H1 (cell line): ENCODE results near the gene SLC6A20. TPM values are rescaled to one million over a fixed set of nuclear protein-coding genes. Genes with fewer than 3 reads are reported as not detected.

Experiments
- CHD7 ChIP-seq: fragments of 300-600 bp; sonication (generic); IDR thresholded peaks from 2 replicates; pipeline ENCODE4 v1.7.1; 2012; ENCODE audit warnings: low read length, moderate library complexity, mild to moderate bottlenecking, inconsistent platforms; ENCODE audit not compliant: insufficient replicate concordance
- polyA plus RNA-seq, 7 experiments: library from polyadenylated mRNA; depleted of rRNA in 3 of 7; stranded (reverse) in 5 of 7; unstranded in 2 of 7; fragments of >200 nt in 5 of 7; fragments of 200-250 nt in 2 of 7; gene quantifications; 1 replicate in 5 of 7; 2 replicates in 1 of 7; 4 replicates in 1 of 7; pipeline versions ENCODE4 v1.2.1 to v1.2.3, GENCODE V29; 2011 to 2013; ENCODE audit warnings: missing spikeins in 2 of 7, mixed read lengths in 2 of 7
- total RNA-seq: library from RNA; stranded (reverse); fragmentation: NEBNext Ultra II Directional; extraction: Animal tissue kit (Norgen Biotek cat#: 25700); gene quantifications from 2 replicates; pipeline ENCODE4 v1.2.1, GENCODE V29; 2021

Gene SLC6A20
- total and polyA plus RNA-seq, 2 of the 8 experiments (the other 6 are each of a cell fraction or from before 2014, with no cell fraction given) = 0.05 TPM; not detected in 1

- no peak for TF ChIP-seq CHD7
- TF ChIP-seq, all 59 proteins: peak for 0
Observed at GRCh38 chr3:45794177-45794560, 2.2 kb downstream of the SLC6A20 start (continued).
